K562 (cell line): ENCODE results near the gene CEMP1. TPM values are rescaled to one million over a fixed set of nuclear protein-coding genes. Genes with fewer than 3 reads are reported as not detected.

Source experiments
- ATF7 ChIP-seq: fragments of 450-650 bp; IDR thresholded peaks from 2 replicates; pipeline ENCODE4 v1.7.1; 2014; ENCODE audit warnings: mild to moderate bottlenecking, moderate library complexity
- C11orf30 ChIP-seq: fragments of 450-650 bp; IDR thresholded peaks from 2 replicates; pipeline ENCODE4 v1.6.1; 2016; ENCODE audit warnings: low read depth, mild to moderate bottlenecking
- FOXM1 ChIP-seq, 2 experiments: fragments of 450-650 bp in 1 of 2; sonication (generic) in 1 of 2; formaldehyde crosslinking in 1 of 2; IDR thresholded peaks; 2 replicates each; pipeline versions ENCODE4 v1.6.1 to v1.9.0; 2017 to 2022; ENCODE audit warnings: low read depth in 2 of 2, mild to moderate bottlenecking in 2 of 2, missing genetic modification reagents in 1 of 2, moderate library complexity in 1 of 2
- NCOA6 ChIP-seq: fragments of 450-650 bp; IDR thresholded peaks from 2 replicates; pipeline ENCODE4 v1.6.1; 2017; ENCODE audit warnings: mild to moderate bottlenecking
- POLR2AphosphoS5 ChIP-seq: IDR thresholded peaks from 2 replicates; pipeline ENCODE4 v1.6.1; 2011; ENCODE audit warnings: mild to moderate bottlenecking, low read depth, low read length, moderate library complexity; ENCODE audit not compliant: control insufficient read depth, insufficient read depth
- RB1 ChIP-seq: fragments of 450-650 bp; IDR thresholded peaks from 2 replicates; pipeline ENCODE4 v1.6.1; 2017; ENCODE audit warnings: low read depth, mild to moderate bottlenecking
- SAP30 ChIP-seq: fragments of 200-600 bp; sonication (generic); IDR thresholded peaks from 2 replicates; pipeline ENCODE4 v1.6.1; 2012; ENCODE audit warnings: borderline replicate concordance, low read depth, mild to moderate bottlenecking, moderate library complexity, low read length, control low read depth, inconsistent platforms; ENCODE audit not compliant: insufficient read depth, poor library complexity, severe bottlenecking
- SPI1 ChIP-seq: IDR thresholded peaks from 2 replicates; pipeline ENCODE4 v1.6.1; 2011; ENCODE audit warnings: low read depth, low read length, control low read depth, borderline replicate concordance
- TAF1 ChIP-seq: IDR thresholded peaks from 2 replicates; pipeline ENCODE4 v1.6.1; 2011; ENCODE audit warnings: mild to moderate bottlenecking, low read length, moderate library complexity; ENCODE audit not compliant: insufficient read depth, control insufficient read depth, severe bottlenecking; ENCODE audit errors: extremely low read depth
- ZNF282 ChIP-seq: sonication (generic); formaldehyde crosslinking; IDR thresholded peaks from 2 replicates; pipeline ENCODE4 v1.8.1; 2023; ENCODE audit warnings: missing genetic modification reagents
- ZSCAN29 ChIP-seq: fragments of 450-650 bp; IDR thresholded peaks from 2 replicates; pipeline ENCODE4 v1.6.1; 2017
- polyA plus RNA-seq, 8 experiments: library from polyadenylated mRNA; depleted of rRNA in 4 of 8; stranded (reverse) in 5 of 8; unstranded in 3 of 8; fragments of >200 nt; fragmentation: Nextera tagmentation in 2 of 8; fragmentation: Illumina TruSeq in 1 of 8; extraction: Ambion mirVana in 2 of 8; extraction: Trizol in 1 of 8; gene quantifications; 2 replicates each; pipeline versions ENCODE4 v1.2.1 to v1.2.3, GENCODE V29; 2011 to 2014; ENCODE audit warnings: inconsistent platforms in 1 of 8, missing spikeins in 1 of 8
- total RNA-seq, 7 experiments: library from RNA; depleted of rRNA in 6 of 7; stranded (reverse); fragments of >200 nt in 6 of 7; fragmentation: Illumina TruSeq in 2 of 7; extraction: Trizol in 2 of 7; gene quantifications; 2 replicates each; pipeline versions ENCODE4 v1.2.1 to v1.2.3, GENCODE V29; 2011 to 2021; ENCODE audit warnings: low replicate concordance in 1 of 7
- TF ChIP-seq, protein P1 (sequence below), 2 experiments: IDR thresholded peaks; 2 replicates each; pipeline ENCODE4 v1.6.1; 2011; ENCODE audit warnings: borderline replicate concordance in 1 of 2, control low read depth in 1 of 2, low read depth in 1 of 2, low read length in 1 of 2, mild to moderate bottlenecking in 1 of 2, mixed read lengths in 1 of 2, moderate library complexity in 1 of 2; ENCODE audit not compliant: insufficient read depth in 1 of 2, insufficient read length in 1 of 2, poor library complexity in 1 of 2, severe bottlenecking in 1 of 2; ENCODE audit errors: extremely low read depth in 1 of 2
- TF ChIP-seq, protein P2 (sequence below): fragments of 200-800 bp; sonication (Bioruptor generic); IDR thresholded peaks from 2 replicates; pipeline ENCODE4 v1.6.1; 2017; ENCODE audit warnings: missing genetic modification characterization, missing compliant biosample characterization
- TF ChIP-seq, protein P3 (sequence below), 2 experiments: fragments of 450-650 bp in 1 of 2; IDR thresholded peaks; 2 replicates each; pipeline ENCODE4 v1.6.1; 2011 to 2017; ENCODE audit warnings: low read depth in 2 of 2, antibody characterized with exemption in 1 of 2, borderline replicate concordance in 1 of 2, low read length in 1 of 2, mild to moderate bottlenecking in 1 of 2, mixed read lengths in 1 of 2; ENCODE audit not compliant: control insufficient read depth in 1 of 2
- TF ChIP-seq, protein P4 (sequence below): fragments of 450-650 bp; IDR thresholded peaks from 2 replicates; pipeline ENCODE4 v1.7.1; 2018; ENCODE audit warnings: mild to moderate bottlenecking, low read depth; ENCODE audit not compliant: partially characterized antibody

Gene CEMP1
- total and polyA plus RNA-seq, 9 of the 15 experiments (the other 6 are each of a cell fraction or from before 2014, with no cell fraction given): 0.05 to 0.45 TPM; not detected in 7

DNA sequence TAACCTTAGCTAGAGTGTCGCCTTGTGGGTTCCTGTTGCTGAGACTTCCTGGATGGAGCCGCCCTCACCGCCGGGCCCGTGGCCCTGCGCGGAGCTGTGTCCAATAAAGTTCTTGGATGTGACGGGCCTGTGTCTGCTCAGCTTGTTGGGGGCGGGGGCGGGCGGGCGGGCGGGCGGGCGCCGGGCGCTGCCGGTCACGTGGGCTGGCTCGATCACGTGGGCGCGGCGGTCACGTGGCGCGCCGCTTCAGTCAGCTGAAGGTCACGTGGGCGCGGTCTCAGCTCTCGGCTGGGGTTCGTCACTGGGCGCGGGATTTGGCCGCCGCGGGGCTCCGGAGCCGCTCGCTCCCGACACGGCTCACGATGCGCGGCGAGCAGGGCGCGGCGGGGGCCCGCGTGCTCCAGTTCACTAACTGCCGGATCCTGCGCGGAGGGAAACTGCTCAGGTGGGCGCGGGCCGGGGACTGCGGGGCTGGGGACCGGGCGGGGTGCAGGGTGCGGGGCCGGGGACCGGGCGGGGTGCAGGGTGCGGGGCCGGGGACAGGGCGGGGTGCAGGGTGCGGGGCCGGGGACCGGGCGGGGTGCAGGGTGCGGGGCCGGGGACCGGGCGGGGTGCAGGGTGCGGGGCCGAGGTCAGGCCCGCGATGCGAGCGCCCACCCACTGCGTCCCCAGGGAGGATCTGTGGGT lies 11.0 kb downstream of the CEMP1 start, which contains the start of gene AMDHD2 (continued):
- TF ChIP-seq, protein P1, sequence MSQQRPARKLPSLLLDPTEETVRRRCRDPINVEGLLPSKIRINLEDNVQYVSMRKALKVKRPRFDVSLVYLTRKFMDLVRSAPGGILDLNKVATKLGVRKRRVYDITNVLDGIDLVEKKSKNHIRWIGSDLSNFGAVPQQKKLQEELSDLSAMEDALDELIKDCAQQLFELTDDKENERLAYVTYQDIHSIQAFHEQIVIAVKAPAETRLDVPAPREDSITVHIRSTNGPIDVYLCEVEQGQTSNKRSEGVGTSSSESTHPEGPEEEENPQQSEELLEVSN (IDR thresholded peaks at IDR 0.05; ENCODE audit: borderline replicate concordance in 1 of 2, extremely low read depth in 1 of 2, insufficient read depth in 1 of 2, insufficient read length in 1 of 2, low read depth in 1 of 2, low read length in 1 of 2, poor library complexity in 1 of 2, severe bottlenecking in 1 of 2): peak; percentile 77 to 94
- TF ChIP-seq TAF1 (peak; percentile 44), ZSCAN29 (no peak), NCOA6 (no peak), SPI1 (0 out of 2 replicates have a peak, but pooled peaks have one; percentile 3), SAP30 (peak; percentile 69), RB1 (peak; percentile 91; the same call in 1 of the 2 replicates), ATF7 (0 out of 2 replicates have a peak, but pooled peaks have one; percentile 9), POLR2AphosphoS5 (peak; percentile 89), C11orf30 (peak; percentile 90), FOXM1 (IDR thresholded peaks at IDR 0.05; ENCODE audit: low read depth) (no peak), FOXM1 (CRISPR knock-in tag; IDR thresholded peaks at IDR 0.05; ENCODE audit: low read depth) (no peak), ZNF282 (CRISPR knock-in tag) (0 out of 2 replicates have a peak, but pooled peaks have one; percentile 34)
- TF ChIP-seq, protein P2, sequence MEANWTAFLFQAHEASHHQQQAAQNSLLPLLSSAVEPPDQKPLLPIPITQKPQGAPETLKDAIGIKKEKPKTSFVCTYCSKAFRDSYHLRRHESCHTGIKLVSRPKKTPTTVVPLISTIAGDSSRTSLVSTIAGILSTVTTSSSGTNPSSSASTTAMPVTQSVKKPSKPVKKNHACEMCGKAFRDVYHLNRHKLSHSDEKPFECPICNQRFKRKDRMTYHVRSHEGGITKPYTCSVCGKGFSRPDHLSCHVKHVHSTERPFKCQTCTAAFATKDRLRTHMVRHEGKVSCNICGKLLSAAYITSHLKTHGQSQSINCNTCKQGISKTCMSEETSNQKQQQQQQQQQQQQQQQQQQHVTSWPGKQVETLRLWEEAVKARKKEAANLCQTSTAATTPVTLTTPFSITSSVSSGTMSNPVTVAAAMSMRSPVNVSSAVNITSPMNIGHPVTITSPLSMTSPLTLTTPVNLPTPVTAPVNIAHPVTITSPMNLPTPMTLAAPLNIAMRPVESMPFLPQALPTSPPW: peak; percentile 92
- TF ChIP-seq, protein P3, sequence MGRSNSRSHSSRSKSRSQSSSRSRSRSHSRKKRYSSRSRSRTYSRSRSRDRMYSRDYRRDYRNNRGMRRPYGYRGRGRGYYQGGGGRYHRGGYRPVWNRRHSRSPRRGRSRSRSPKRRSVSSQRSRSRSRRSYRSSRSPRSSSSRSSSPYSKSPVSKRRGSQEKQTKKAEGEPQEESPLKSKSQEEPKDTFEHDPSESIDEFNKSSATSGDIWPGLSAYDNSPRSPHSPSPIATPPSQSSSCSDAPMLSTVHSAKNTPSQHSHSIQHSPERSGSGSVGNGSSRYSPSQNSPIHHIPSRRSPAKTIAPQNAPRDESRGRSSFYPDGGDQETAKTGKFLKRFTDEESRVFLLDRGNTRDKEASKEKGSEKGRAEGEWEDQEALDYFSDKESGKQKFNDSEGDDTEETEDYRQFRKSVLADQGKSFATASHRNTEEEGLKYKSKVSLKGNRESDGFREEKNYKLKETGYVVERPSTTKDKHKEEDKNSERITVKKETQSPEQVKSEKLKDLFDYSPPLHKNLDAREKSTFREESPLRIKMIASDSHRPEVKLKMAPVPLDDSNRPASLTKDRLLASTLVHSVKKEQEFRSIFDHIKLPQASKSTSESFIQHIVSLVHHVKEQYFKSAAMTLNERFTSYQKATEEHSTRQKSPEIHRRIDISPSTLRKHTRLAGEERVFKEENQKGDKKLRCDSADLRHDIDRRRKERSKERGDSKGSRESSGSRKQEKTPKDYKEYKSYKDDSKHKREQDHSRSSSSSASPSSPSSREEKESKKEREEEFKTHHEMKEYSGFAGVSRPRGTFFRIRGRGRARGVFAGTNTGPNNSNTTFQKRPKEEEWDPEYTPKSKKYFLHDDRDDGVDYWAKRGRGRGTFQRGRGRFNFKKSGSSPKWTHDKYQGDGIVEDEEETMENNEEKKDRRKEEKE (IDR thresholded peaks at IDR 0.05; ENCODE audit: borderline replicate concordance in 1 of 2, control insufficient read depth in 1 of 2, low read depth in 2 of 2, low read length in 1 of 2): peak in 1 of 2 experiments; percentile 43; a peak in 1 of 4 replicates
- TF ChIP-seq, protein P4, sequence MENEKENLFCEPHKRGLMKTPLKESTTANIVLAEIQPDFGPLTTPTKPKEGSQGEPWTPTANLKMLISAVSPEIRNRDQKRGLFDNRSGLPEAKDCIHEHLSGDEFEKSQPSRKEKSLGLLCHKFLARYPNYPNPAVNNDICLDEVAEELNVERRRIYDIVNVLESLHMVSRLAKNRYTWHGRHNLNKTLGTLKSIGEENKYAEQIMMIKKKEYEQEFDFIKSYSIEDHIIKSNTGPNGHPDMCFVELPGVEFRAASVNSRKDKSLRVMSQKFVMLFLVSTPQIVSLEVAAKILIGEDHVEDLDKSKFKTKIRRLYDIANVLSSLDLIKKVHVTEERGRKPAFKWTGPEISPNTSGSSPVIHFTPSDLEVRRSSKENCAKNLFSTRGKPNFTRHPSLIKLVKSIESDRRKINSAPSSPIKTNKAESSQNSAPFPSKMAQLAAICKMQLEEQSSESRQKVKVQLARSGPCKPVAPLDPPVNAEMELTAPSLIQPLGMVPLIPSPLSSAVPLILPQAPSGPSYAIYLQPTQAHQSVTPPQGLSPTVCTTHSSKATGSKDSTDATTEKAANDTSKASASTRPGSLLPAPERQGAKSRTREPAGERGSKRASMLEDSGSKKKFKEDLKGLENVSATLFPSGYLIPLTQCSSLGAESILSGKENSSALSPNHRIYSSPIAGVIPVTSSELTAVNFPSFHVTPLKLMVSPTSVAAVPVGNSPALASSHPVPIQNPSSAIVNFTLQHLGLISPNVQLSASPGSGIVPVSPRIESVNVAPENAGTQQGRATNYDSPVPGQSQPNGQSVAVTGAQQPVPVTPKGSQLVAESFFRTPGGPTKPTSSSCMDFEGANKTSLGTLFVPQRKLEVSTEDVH: peak; percentile 44
